GM12875 (cell line): ENCODE data around the gene TTC17.

Experiments
- H3K4me3 ChIP-seq: one replicate; pipeline ENCODE4 v1.5.1; 2011; ENCODE audit warnings: low read depth, low read length, control low read depth
- TF ChIP-seq, protein P1 (sequence below): IDR thresholded peaks from 2 replicates; pipeline ENCODE4 v1.5.1; 2011; ENCODE audit warnings: low read depth, mild to moderate bottlenecking, control low read depth, inconsistent platforms, low read length, moderate library complexity, borderline replicate concordance; ENCODE audit not compliant: insufficient read depth

TTC17 gene

DNA sequence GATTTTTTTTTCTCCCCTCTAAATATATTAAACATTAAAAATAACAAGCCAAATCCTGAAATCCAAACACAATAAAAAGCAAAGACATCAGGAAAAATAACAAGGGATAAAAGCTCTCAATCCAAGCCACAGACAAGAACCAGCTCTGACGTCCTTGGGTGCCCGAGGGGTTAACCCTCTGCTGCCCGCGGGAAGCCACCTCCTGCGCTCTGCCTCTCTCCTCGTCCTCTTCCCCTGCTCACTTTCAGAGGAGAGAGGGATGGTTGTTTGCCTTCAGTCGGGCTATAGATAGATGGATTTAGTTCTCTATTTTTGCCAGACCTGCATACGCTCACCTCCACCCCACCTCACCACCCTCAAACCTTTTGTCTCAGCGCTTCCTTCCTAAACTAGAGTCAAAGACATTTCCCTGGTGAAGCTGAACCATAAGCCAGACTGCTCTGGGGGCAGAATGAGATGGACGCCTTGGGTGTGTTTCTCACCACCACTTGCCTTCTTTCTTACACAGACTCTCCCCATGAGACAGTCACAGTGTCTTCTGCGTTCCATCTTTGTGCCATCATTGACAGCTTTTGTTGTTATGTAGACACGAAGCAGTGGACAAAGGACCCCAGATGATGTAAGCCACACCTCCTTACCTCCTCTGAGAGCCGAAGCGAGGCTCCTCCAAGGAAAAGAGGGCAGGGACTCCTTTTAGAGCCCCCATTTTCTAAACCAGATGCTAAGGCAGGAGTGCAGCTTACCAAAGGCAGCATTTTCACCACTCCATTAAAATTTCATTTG, 179.3 kb downstream of the TTC17 start:
- no peak overlapping the region for H3K4me3 ChIP-seq
- TF ChIP-seq, protein P1, sequence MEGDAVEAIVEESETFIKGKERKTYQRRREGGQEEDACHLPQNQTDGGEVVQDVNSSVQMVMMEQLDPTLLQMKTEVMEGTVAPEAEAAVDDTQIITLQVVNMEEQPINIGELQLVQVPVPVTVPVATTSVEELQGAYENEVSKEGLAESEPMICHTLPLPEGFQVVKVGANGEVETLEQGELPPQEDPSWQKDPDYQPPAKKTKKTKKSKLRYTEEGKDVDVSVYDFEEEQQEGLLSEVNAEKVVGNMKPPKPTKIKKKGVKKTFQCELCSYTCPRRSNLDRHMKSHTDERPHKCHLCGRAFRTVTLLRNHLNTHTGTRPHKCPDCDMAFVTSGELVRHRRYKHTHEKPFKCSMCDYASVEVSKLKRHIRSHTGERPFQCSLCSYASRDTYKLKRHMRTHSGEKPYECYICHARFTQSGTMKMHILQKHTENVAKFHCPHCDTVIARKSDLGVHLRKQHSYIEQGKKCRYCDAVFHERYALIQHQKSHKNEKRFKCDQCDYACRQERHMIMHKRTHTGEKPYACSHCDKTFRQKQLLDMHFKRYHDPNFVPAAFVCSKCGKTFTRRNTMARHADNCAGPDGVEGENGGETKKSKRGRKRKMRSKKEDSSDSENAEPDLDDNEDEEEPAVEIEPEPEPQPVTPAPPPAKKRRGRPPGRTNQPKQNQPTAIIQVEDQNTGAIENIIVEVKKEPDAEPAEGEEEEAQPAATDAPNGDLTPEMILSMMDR, result no peak

GRCh38 chr11:43541993-43542392, 183.3 kb downstream of the TTC17 start:
- no peak overlapping the region for H3K4me3 ChIP-seq
- TF ChIP-seq, protein P1, result no peak

GRCh38 chr11:43542750-43543712, 184.3 kb downstream of the TTC17 start:
- TF ChIP-seq, protein P1, result no peak
- H3K4me3 ChIP-seq, result no peak overlapping the region
